ENCODE data around the gene CNOT8. TPM values are rescaled to one million over a fixed set of nuclear protein-coding genes. Genes with fewer than 3 reads are reported as not detected.

The CNOT8 gene
- total and polyA plus RNA-seq, 9 of the 15 experiments (the other 6 are each of a cell fraction or from before 2014, with no cell fraction given) = 15.2 to 68.9 (median 52.1) TPM

DNA sequence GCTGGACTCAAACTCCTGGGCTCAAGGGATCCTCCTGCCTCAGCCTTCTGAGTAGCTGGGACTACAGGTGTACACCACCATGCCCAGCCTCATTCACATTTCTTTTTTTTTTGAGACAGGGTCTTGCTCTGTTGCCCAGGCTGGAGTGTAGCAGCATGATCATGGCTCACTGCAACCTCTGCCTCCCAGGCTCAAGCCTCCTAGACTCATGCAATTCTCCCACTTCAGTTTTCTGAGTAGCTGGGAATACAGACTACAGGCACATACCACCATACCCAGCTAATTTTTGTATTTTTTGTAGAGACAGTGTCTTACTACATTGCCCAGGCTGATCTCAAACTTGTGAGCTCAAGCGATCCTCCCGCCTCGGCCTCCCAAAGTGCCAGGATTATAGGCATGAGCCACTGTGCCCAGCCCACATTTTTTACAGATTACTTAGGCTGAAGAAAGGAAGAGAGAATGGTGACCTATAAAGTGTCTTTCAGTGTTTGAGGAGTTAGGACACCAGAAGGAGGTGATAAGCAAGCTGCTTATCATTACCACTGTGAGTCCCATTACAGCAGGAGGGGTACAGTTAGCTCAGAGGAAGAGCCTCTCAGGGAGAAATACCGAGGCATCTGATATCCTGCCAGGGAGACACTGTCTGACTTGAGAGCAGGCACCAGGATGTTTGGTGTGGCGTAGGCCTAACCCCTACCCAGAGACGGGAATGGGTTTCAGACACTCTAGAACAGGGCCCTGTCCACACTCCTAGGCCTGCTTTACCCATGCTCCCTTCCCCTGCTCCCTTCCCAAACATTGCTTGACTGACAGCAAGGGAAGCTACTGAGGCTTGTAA lies 17.8 kb upstream of the CNOT8 start (continued):
- TF ChIP-seq, protein P1, sequence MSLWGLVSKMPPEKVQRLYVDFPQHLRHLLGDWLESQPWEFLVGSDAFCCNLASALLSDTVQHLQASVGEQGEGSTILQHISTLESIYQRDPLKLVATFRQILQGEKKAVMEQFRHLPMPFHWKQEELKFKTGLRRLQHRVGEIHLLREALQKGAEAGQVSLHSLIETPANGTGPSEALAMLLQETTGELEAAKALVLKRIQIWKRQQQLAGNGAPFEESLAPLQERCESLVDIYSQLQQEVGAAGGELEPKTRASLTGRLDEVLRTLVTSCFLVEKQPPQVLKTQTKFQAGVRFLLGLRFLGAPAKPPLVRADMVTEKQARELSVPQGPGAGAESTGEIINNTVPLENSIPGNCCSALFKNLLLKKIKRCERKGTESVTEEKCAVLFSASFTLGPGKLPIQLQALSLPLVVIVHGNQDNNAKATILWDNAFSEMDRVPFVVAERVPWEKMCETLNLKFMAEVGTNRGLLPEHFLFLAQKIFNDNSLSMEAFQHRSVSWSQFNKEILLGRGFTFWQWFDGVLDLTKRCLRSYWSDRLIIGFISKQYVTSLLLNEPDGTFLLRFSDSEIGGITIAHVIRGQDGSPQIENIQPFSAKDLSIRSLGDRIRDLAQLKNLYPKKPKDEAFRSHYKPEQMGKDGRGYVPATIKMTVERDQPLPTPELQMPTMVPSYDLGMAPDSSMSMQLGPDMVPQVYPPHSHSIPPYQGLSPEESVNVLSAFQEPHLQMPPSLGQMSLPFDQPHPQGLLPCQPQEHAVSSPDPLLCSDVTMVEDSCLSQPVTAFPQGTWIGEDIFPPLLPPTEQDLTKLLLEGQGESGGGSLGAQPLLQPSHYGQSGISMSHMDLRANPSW (CRISPR knock-in tag; IDR thresholded peaks at IDR 0.05) = no peak
- TF ChIP-seq ZNF253 (CRISPR knock-in tag; conservative IDR thresholded peaks at IDR 0.05) (no peak), NR1H2 (CRISPR knock-in tag; IDR thresholded peaks at IDR 0.05) (no peak), SMAD1 (IDR thresholded peaks at IDR 0.05; ENCODE audit: low read depth, low read length, partially characterized antibody) (no peak), NFYB (IDR thresholded peaks at IDR 0.05; ENCODE audit: extremely low read depth, insufficient read length) (no peak), GABPB2 (CRISPR knock-in tag; conservative IDR thresholded peaks at IDR 0.05) (no peak), MTF1 (CRISPR knock-in tag; IDR thresholded peaks at IDR 0.05; ENCODE audit: borderline replicate concordance) (no peak), NFIX (CRISPR knock-in tag; IDR thresholded peaks at IDR 0.05; ENCODE audit: low read depth) (no peak)
- TF ChIP-seq, protein P2, sequence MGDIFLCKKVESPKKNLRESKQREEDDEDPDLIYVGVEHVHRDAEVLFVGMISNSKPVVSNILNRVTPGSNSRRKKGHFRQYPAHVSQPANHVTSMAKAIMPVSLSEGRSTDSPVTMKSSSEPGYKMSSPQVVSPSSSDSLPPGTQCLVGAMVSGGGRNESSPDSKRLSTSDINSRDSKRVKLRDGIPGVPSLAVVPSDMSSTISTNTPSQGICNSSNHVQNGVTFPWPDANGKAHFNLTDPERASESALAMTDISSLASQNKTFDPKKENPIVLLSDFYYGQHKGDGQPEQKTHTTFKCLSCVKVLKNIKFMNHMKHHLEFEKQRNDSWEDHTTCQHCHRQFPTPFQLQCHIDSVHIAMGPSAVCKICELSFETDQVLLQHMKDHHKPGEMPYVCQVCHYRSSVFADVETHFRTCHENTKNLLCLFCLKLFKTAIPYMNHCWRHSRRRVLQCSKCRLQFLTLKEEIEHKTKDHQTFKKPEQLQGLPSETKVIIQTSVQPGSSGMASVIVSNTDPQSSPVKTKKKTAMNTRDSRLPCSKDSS (IDR thresholded peaks at IDR 0.05; ENCODE audit: low read depth, partially characterized antibody) = no peak
- TF ChIP-seq, protein P3, sequence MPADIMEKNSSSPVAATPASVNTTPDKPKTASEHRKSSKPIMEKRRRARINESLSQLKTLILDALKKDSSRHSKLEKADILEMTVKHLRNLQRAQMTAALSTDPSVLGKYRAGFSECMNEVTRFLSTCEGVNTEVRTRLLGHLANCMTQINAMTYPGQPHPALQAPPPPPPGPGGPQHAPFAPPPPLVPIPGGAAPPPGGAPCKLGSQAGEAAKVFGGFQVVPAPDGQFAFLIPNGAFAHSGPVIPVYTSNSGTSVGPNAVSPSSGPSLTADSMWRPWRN (IDR thresholded peaks at IDR 0.05; ENCODE audit: low read depth) = no peak
- TF ChIP-seq, protein P4, sequence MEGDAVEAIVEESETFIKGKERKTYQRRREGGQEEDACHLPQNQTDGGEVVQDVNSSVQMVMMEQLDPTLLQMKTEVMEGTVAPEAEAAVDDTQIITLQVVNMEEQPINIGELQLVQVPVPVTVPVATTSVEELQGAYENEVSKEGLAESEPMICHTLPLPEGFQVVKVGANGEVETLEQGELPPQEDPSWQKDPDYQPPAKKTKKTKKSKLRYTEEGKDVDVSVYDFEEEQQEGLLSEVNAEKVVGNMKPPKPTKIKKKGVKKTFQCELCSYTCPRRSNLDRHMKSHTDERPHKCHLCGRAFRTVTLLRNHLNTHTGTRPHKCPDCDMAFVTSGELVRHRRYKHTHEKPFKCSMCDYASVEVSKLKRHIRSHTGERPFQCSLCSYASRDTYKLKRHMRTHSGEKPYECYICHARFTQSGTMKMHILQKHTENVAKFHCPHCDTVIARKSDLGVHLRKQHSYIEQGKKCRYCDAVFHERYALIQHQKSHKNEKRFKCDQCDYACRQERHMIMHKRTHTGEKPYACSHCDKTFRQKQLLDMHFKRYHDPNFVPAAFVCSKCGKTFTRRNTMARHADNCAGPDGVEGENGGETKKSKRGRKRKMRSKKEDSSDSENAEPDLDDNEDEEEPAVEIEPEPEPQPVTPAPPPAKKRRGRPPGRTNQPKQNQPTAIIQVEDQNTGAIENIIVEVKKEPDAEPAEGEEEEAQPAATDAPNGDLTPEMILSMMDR (IDR thresholded peaks at IDR 0.05 in 2 of 3, conservative IDR thresholded peaks at IDR 0.05 in 1 of 3; ENCODE audit: insufficient read depth in 2 of 3, low read depth in 1 of 3, low read length in 3 of 3) = no peak
